Kidney epithelial cell (primary cell): ENCODE data around the gene RPP30. TPM values are rescaled to one million over a fixed set of nuclear protein-coding genes. Genes with fewer than 3 reads are reported as not detected.

ENCODE experiments used
- DNase-seq: peaks from one replicate; pipeline ENCODE4 v3.0.0-alpha.2; 2010; ENCODE audit warnings: low read depth
- H3K27me3 ChIP-seq: 2 replicates; pipeline ENCODE4 v1.6.0; 2011; ENCODE audit warnings: low read length; ENCODE audit not compliant: control insufficient read depth, insufficient read depth
- H3K36me3 ChIP-seq: 2 replicates; pipeline ENCODE4 v1.5.1; 2011; ENCODE audit warnings: low read length; ENCODE audit not compliant: control insufficient read depth, insufficient read depth
- H3K4me3 ChIP-seq: 2 replicates; pipeline ENCODE4 v1.5.1; 2011; ENCODE audit warnings: low read depth, mild to moderate bottlenecking, control low read depth, low read length
- total RNA-seq: library from RNA; depleted of rRNA; stranded (reverse); fragments of >200 nt; gene quantifications from 2 replicates; pipeline ENCODE4 v1.2.3, GENCODE V29; 2015
- TF ChIP-seq, protein P1 (sequence below): IDR thresholded peaks from 2 replicates; pipeline ENCODE4 v1.5.1; 2011; ENCODE audit warnings: mild to moderate bottlenecking, moderate library complexity, low read length, control low read depth, inconsistent platforms; ENCODE audit not compliant: insufficient read depth, poor library complexity, severe bottlenecking

RPP30 gene
- total RNA-seq, 1 donor from 2014 or later = 40.7 TPM

- Histone ChIP-seq H3K36me3 (no peaks in the 10 kb centered on the region), H3K27me3 (peaks cover 15% of the 10 kb centered on the region), H3K4me3 (no peak overlapping the region)
- no peak for DNase-seq
- TF ChIP-seq, protein P1, sequence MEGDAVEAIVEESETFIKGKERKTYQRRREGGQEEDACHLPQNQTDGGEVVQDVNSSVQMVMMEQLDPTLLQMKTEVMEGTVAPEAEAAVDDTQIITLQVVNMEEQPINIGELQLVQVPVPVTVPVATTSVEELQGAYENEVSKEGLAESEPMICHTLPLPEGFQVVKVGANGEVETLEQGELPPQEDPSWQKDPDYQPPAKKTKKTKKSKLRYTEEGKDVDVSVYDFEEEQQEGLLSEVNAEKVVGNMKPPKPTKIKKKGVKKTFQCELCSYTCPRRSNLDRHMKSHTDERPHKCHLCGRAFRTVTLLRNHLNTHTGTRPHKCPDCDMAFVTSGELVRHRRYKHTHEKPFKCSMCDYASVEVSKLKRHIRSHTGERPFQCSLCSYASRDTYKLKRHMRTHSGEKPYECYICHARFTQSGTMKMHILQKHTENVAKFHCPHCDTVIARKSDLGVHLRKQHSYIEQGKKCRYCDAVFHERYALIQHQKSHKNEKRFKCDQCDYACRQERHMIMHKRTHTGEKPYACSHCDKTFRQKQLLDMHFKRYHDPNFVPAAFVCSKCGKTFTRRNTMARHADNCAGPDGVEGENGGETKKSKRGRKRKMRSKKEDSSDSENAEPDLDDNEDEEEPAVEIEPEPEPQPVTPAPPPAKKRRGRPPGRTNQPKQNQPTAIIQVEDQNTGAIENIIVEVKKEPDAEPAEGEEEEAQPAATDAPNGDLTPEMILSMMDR = no peak
Measured at GRCh38 chr10:90860790-90861189, 11.0 kb upstream of the RPP30 start.

GRCh38 chr10:90862908-90863514 is 8.8 kb upstream of the RPP30 start:
- DNase-seq = no peak
- Histone ChIP-seq H3K4me3 (no peak overlapping the region), H3K27me3 (peaks cover 4% of the 10 kb centered on the region), H3K36me3 (no peaks in the 10 kb centered on the region)
- TF ChIP-seq, protein P1 = peak; percentile 76

DNA sequence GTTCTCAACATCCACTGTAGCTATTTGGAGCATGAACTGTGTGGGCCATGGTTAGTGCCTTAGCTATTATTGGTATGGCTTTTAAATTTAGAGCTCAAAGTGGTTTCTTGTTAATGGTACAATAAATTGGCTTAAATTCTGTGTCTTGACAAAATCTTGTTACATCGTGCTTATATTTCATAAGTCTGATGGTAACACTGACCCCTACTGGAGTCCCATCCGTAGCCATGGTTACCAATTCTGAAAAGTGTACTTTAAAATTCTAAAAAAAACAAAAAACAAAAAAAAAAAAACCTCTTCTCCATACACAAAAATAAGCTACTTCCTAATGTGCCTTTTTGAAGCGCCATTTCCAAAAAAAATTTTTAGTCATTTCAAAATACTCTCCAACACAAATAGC is 6.4 kb upstream of the RPP30 start:
- no peak for DNase-seq
- Histone ChIP-seq H3K4me3 (no peak overlapping the region), H3K36me3 (no peaks in the 10 kb centered on the region), H3K27me3 (peaks cover 4% of the 10 kb centered on the region)
- TF ChIP-seq, protein P1 = peak; percentile 42

DNA sequence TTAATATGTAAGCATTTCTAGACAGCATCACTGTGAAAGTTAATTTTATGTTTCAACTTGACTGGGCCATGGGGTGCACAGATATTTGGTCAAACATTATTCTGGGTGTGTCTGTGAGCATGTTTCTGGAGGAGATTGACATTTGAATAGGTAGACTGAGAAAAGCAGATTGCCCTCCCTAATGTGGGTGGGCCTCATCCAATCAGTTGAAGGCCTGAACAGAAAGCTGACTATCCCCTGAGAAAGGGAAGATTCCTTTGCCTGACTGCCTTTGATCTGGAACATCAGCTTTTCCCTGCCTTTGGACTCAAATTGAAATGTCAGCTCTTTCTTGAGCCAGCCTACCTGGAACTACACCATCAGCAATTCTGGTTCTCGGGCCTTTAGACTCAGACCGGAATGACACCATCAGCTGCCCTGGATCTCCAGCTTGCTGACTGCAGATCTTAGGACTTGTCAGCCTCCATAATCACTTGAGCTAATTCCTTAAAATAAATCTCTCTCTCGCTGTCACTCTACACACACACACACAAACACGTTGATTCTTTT is 5.7 kb upstream of the RPP30 start:
- H3K27me3 ChIP-seq = peaks cover 4% of the 10 kb centered on the region
- H3K36me3 ChIP-seq = no peaks in the 10 kb centered on the region
- H3K4me3 ChIP-seq = no peak overlapping the region
- TF ChIP-seq, protein P1 = no peak
- DNase-seq = no peak

- DNase-seq = peak; percentile 68
- Histone ChIP-seq H3K36me3 (no peaks in the 10 kb centered on the region), H3K4me3 (peak overlapping the region; percentile 98), H3K27me3 (no peaks in the 10 kb centered on the region)
- TF ChIP-seq, protein P1 = peak; percentile 62
Measured at GRCh38 chr10:90871279-90871765, 452 bp upstream of the RPP30 start.

- TF ChIP-seq, protein P1 = no peak
- peak overlapping the region; percentile 98 for H3K4me3 ChIP-seq
- DNase-seq = no peak
- H3K36me3 ChIP-seq = no peaks in the 10 kb centered on the region
- no peaks in the 10 kb centered on the region for H3K27me3 ChIP-seq
Measured at GRCh38 chr10:90872648-90873020, 860 bp downstream of the RPP30 start.
